Measurements from ENCODE around the gene OTUB2.

OTUB2 gene

GRCh38 chr14:94050231-94050880, 24.2 kb downstream of the OTUB2 start:
- Histone ChIP-seq H3K79me1 (ENCODE audit: low read depth, low read length) (peaks cover 2% of the 10 kb centered on the region), H3K27ac (replicated peaks; ENCODE audit: low read length) (no peak overlapping the region), H2BK15ac (ENCODE audit: low read length) (no peak overlapping the region), H3K4ac (ENCODE audit: low read length) (no peak overlapping the region), H2BK5ac (ENCODE audit: low read length) (no peak overlapping the region), H4K8ac (ENCODE audit: low read depth, low read length) (no peak overlapping the region), H2BK12ac (ENCODE audit: low read length) (no peak overlapping the region), H3K4me1 (ENCODE audit: control insufficient read depth in 2 of 2, insufficient read depth in 1 of 2, low read depth in 1 of 2, low read length in 2 of 2) (no peaks in the 10 kb centered on the region), H4K91ac (ENCODE audit: low read depth, low read length, poor library complexity) (no peak overlapping the region), H3K36me3 (replicated peaks in 1 of 2; ENCODE audit: control insufficient read depth in 2 of 2, insufficient read depth in 2 of 2, low read length in 2 of 2) (peaks cover 54 to 98% of the 10 kb centered on the region in 2 donors), H2BK120ac (ENCODE audit: low read depth, low read length) (no peak overlapping the region), H3K23ac (ENCODE audit: low read depth, low read length, poor library complexity) (no peak overlapping the region), H3K9me3 (replicated peaks in 1 of 2; ENCODE audit: control insufficient read depth in 2 of 2, insufficient read depth in 1 of 2, low read depth in 1 of 2, low read length in 2 of 2) (no peaks in the 10 kb centered on the region), H3K27me3 (ENCODE audit: control insufficient read depth in 3 of 3, insufficient read depth in 3 of 3, low read depth in 1 of 3, low read length in 3 of 3) (no peaks in the 10 kb centered on the region), H3K4me2 (ENCODE audit: insufficient read depth, low read length, poor library complexity, severe bottlenecking) (no peak overlapping the region), H3K18ac (ENCODE audit: low read length) (no peak overlapping the region), H2AFZ (ENCODE audit: low read length) (no peak overlapping the region), H3K4me3 (ENCODE audit: low read length in 2 of 2) (no peak overlapping the region), H2AK5ac (ENCODE audit: low read depth, low read length) (no peak overlapping the region), H3K14ac (ENCODE audit: low read length) (no peak overlapping the region), H3K9ac (ENCODE audit: low read depth, low read length, poor library complexity) (no peak overlapping the region)
- no peak for DNase-seq (ENCODE audit: low spot score)
- no CpG with 5 or more reads among the region's 6 CpGs for WGBS, 2 donors (ENCODE audit: extremely low coverage in 2 of 2, insufficient read length in 2 of 2, insufficient replicate concordance in 1 of 2)

- H2BK15ac ChIP-seq (ENCODE audit: low read length) = no peak overlapping the region
- H3K4ac ChIP-seq (ENCODE audit: low read length) = no peak overlapping the region
- H2BK12ac ChIP-seq (ENCODE audit: low read length) = no peak overlapping the region
- H4K8ac ChIP-seq (ENCODE audit: low read depth, low read length) = no peak overlapping the region
- H2BK120ac ChIP-seq (ENCODE audit: low read depth, low read length) = no peak overlapping the region
- H3K4me2 ChIP-seq (ENCODE audit: insufficient read depth, low read length, poor library complexity, severe bottlenecking) = no peak overlapping the region
- H2AFZ ChIP-seq (ENCODE audit: low read length) = no peak overlapping the region
- no peak overlapping the region for H3K4me3 ChIP-seq (ENCODE audit: low read length in 2 of 2)
- H3K14ac ChIP-seq (ENCODE audit: low read length) = no peak overlapping the region
- no peaks in the 10 kb centered on the region for H3K9me3 ChIP-seq (replicated peaks in 1 of 2; ENCODE audit: control insufficient read depth in 2 of 2, insufficient read depth in 1 of 2, low read depth in 1 of 2, low read length in 2 of 2)
- H4K91ac ChIP-seq (ENCODE audit: low read depth, low read length, poor library complexity) = no peak overlapping the region
- no peak overlapping the region for H3K9ac ChIP-seq (ENCODE audit: low read depth, low read length, poor library complexity)
- peaks cover 2% of the 10 kb centered on the region for H3K79me1 ChIP-seq (ENCODE audit: low read depth, low read length)
- no peak overlapping the region for H3K23ac ChIP-seq (ENCODE audit: low read depth, low read length, poor library complexity)
- WGBS, 2 donors (ENCODE audit: extremely low coverage in 2 of 2, insufficient read length in 2 of 2, insufficient replicate concordance in 1 of 2) = no CpG with 5 or more reads among the region's 9 CpGs
- no peak overlapping the region for H2AK5ac ChIP-seq (ENCODE audit: low read depth, low read length)
- H3K18ac ChIP-seq (ENCODE audit: low read length) = no peak overlapping the region
- no peak overlapping the region for H3K27ac ChIP-seq (replicated peaks; ENCODE audit: low read length)
- H2BK5ac ChIP-seq (ENCODE audit: low read length) = no peak overlapping the region
- no peaks in the 10 kb centered on the region for H3K4me1 ChIP-seq (ENCODE audit: control insufficient read depth in 2 of 2, insufficient read depth in 1 of 2, low read depth in 1 of 2, low read length in 2 of 2)
- DNase-seq (ENCODE audit: low spot score) = no peak
- peaks cover 51 to 98% of the 10 kb centered on the region in 2 donors for H3K36me3 ChIP-seq (replicated peaks in 1 of 2; ENCODE audit: control insufficient read depth in 2 of 2, insufficient read depth in 2 of 2, low read length in 2 of 2)
- H3K27me3 ChIP-seq (ENCODE audit: control insufficient read depth in 3 of 3, insufficient read depth in 3 of 3, low read depth in 1 of 3, low read length in 3 of 3) = no peaks in the 10 kb centered on the region
Measured at GRCh38 chr14:94051115-94051514, 25.0 kb downstream of the OTUB2 start.

DNA sequence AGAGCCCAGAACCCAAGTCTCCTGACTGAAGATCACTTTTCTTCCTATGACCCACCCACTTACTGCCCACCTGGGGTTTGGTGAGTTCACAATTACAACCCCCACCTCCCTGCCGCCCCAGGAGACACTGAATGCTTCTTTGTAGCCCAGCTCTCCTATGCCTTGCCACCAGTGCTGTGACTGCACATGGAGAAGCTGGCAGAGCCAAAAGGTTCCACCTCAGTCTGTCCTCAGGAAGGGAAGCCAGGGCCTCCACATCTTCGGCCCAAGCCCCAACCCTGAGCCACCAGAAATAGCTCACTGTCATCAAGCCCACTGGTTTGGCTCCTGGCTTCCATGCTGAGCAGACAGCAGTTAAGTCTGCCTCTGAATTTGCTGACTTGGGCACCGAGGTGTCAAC, 25.6 kb downstream of the OTUB2 start:
- H2AFZ ChIP-seq (ENCODE audit: low read length) = no peak overlapping the region
- no peaks in the 10 kb centered on the region for H3K4me1 ChIP-seq (ENCODE audit: control insufficient read depth in 2 of 2, insufficient read depth in 1 of 2, low read depth in 1 of 2, low read length in 2 of 2)
- no peak overlapping the region for H2BK12ac ChIP-seq (ENCODE audit: low read length)
- H2BK15ac ChIP-seq (ENCODE audit: low read length) = no peak overlapping the region
- H2BK120ac ChIP-seq (ENCODE audit: low read depth, low read length) = no peak overlapping the region
- no peak overlapping the region for H3K4me2 ChIP-seq (ENCODE audit: insufficient read depth, low read length, poor library complexity, severe bottlenecking)
- peaks cover 51 to 98% of the 10 kb centered on the region in 2 donors for H3K36me3 ChIP-seq (replicated peaks in 1 of 2; ENCODE audit: control insufficient read depth in 2 of 2, insufficient read depth in 2 of 2, low read length in 2 of 2)
- H3K23ac ChIP-seq (ENCODE audit: low read depth, low read length, poor library complexity) = no peak overlapping the region
- no peak overlapping the region for H3K27ac ChIP-seq (replicated peaks; ENCODE audit: low read length)
- H2BK5ac ChIP-seq (ENCODE audit: low read length) = no peak overlapping the region
- no peaks in the 10 kb centered on the region for H3K9me3 ChIP-seq (replicated peaks in 1 of 2; ENCODE audit: control insufficient read depth in 2 of 2, insufficient read depth in 1 of 2, low read depth in 1 of 2, low read length in 2 of 2)
- H3K4ac ChIP-seq (ENCODE audit: low read length) = no peak overlapping the region
- H3K14ac ChIP-seq (ENCODE audit: low read length) = peak overlapping the region; percentile 12
- H3K18ac ChIP-seq (ENCODE audit: low read length) = no peak overlapping the region
- no peaks in the 10 kb centered on the region for H3K27me3 ChIP-seq (ENCODE audit: control insufficient read depth in 3 of 3, insufficient read depth in 3 of 3, low read depth in 1 of 3, low read length in 3 of 3)
- no peak overlapping the region for H4K8ac ChIP-seq (ENCODE audit: low read depth, low read length)
- no peak overlapping the region for H2AK5ac ChIP-seq (ENCODE audit: low read depth, low read length)
- DNase-seq (ENCODE audit: low spot score) = no peak
- no peak overlapping the region for H3K9ac ChIP-seq (ENCODE audit: low read depth, low read length, poor library complexity)
- no CpG with 5 or more reads among the region's 3 CpGs for WGBS, 2 donors (ENCODE audit: extremely low coverage in 2 of 2, insufficient read length in 2 of 2, insufficient replicate concordance in 1 of 2)
- H3K79me1 ChIP-seq (ENCODE audit: low read depth, low read length) = peaks cover 2% of the 10 kb centered on the region
- no peak overlapping the region for H4K91ac ChIP-seq (ENCODE audit: low read depth, low read length, poor library complexity)
- no peak overlapping the region for H3K4me3 ChIP-seq (ENCODE audit: low read length in 2 of 2)

DNA sequence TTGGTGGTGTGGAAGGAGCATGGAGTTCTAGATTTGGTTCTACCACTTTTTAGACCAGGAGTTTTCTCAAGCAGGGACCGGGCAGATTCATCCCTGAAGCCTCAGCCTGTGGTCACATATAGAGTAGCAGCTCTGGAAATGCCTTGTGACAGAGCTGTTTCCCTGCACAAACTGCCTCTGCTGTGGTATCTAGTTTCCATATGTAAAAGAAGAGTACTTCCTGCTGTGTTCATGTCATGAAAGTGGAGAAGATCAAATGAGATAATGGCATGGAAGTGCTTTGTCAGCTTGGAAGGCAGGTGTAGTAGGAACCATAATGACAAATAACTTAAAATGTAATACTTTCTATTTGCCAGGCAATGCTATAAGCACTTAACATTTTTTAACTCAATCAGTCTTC, 26.1 kb downstream of the OTUB2 start:
- H3K27me3 ChIP-seq (ENCODE audit: control insufficient read depth in 3 of 3, insufficient read depth in 3 of 3, low read depth in 1 of 3, low read length in 3 of 3) = no peaks in the 10 kb centered on the region
- DNase-seq (ENCODE audit: low spot score) = no peak
- no peak overlapping the region for H2BK120ac ChIP-seq (ENCODE audit: low read depth, low read length)
- H2BK15ac ChIP-seq (ENCODE audit: low read length) = no peak overlapping the region
- H3K36me3 ChIP-seq (replicated peaks in 1 of 2; ENCODE audit: control insufficient read depth in 2 of 2, insufficient read depth in 2 of 2, low read length in 2 of 2) = peaks cover 47 to 98% of the 10 kb centered on the region in 2 donors
- H2BK12ac ChIP-seq (ENCODE audit: low read length) = no peak overlapping the region
- H3K4me2 ChIP-seq (ENCODE audit: insufficient read depth, low read length, poor library complexity, severe bottlenecking) = no peak overlapping the region
- no peak overlapping the region for H4K91ac ChIP-seq (ENCODE audit: low read depth, low read length, poor library complexity)
- H3K23ac ChIP-seq (ENCODE audit: low read depth, low read length, poor library complexity) = no peak overlapping the region
- no peak overlapping the region for H3K4me3 ChIP-seq (ENCODE audit: low read length in 2 of 2)
- H3K4me1 ChIP-seq (ENCODE audit: control insufficient read depth in 2 of 2, insufficient read depth in 1 of 2, low read depth in 1 of 2, low read length in 2 of 2) = no peaks in the 10 kb centered on the region
- no peak overlapping the region for H3K27ac ChIP-seq (replicated peaks; ENCODE audit: low read length)
- no peak overlapping the region for H2AK5ac ChIP-seq (ENCODE audit: low read depth, low read length)
- WGBS, 2 donors (ENCODE audit: extremely low coverage in 2 of 2, insufficient read length in 2 of 2, insufficient replicate concordance in 1 of 2) = no CpG with 5 or more reads among the region's 1 CpG
- H3K18ac ChIP-seq (ENCODE audit: low read length) = no peak overlapping the region
- H4K8ac ChIP-seq (ENCODE audit: low read depth, low read length) = no peak overlapping the region
- H3K9me3 ChIP-seq (replicated peaks in 1 of 2; ENCODE audit: control insufficient read depth in 2 of 2, insufficient read depth in 1 of 2, low read depth in 1 of 2, low read length in 2 of 2) = no peaks in the 10 kb centered on the region
- no peak overlapping the region for H3K9ac ChIP-seq (ENCODE audit: low read depth, low read length, poor library complexity)
- H2BK5ac ChIP-seq (ENCODE audit: low read length) = no peak overlapping the region
- H3K4ac ChIP-seq (ENCODE audit: low read length) = no peak overlapping the region
- H3K14ac ChIP-seq (ENCODE audit: low read length) = no peak overlapping the region
- no peak overlapping the region for H2AFZ ChIP-seq (ENCODE audit: low read length)
- H3K79me1 ChIP-seq (ENCODE audit: low read depth, low read length) = peaks cover 2% of the 10 kb centered on the region

Measured in neuronal stem cell (in vitro differentiated cells).